NB4 (cell line): ENCODE data around the gene BCL2.

ENCODE experiments used
- POLR2A ChIP-seq: IDR thresholded peaks from 2 replicates; pipeline ENCODE4 v1.6.1; 2011; ENCODE audit warnings: mild to moderate bottlenecking; ENCODE audit not compliant: insufficient read length; ENCODE audit errors: extremely low read depth
- TF ChIP-seq, protein P1 (sequence below): IDR thresholded peaks from one replicate; pipeline ENCODE4 v1.5.1; 2012; ENCODE audit warnings: low read depth, low read length

DNA sequence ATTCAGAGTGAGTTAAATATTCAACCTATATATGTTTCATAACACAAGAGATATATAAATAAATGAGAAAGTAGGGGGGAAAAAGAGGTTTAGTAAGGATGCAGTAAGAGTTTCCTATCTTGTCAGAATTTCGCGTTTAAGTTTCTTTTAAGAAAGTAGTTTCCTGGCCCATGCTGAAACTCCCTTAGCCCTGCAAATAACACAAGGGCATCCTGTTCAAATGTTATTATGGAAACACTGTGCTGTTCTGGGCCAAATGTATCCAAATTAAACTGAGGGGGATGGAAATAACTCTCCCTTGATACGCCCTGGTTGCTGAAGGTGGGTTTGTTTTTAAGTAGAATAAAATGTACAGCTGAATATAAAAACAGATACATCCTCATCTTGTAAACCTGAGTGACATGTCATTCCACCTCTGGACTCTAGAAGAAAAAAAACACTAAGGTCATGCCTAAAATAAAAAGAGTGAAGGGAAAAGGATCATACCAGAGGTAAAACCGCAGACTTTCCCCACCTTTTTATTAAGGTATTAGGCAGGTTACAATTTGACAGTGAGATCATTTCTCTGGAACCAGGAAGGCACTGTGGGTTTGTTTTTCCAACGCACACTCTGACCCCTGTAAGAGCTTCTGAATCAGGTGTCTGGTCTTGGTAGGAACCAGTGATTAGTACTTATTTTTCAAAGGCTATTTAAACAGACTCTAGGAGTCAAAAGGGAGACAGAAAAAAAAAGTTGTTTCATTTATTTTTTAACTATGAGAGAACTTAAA lies 16.7 kb downstream of the BCL2 start:
- TF ChIP-seq, protein P1, sequence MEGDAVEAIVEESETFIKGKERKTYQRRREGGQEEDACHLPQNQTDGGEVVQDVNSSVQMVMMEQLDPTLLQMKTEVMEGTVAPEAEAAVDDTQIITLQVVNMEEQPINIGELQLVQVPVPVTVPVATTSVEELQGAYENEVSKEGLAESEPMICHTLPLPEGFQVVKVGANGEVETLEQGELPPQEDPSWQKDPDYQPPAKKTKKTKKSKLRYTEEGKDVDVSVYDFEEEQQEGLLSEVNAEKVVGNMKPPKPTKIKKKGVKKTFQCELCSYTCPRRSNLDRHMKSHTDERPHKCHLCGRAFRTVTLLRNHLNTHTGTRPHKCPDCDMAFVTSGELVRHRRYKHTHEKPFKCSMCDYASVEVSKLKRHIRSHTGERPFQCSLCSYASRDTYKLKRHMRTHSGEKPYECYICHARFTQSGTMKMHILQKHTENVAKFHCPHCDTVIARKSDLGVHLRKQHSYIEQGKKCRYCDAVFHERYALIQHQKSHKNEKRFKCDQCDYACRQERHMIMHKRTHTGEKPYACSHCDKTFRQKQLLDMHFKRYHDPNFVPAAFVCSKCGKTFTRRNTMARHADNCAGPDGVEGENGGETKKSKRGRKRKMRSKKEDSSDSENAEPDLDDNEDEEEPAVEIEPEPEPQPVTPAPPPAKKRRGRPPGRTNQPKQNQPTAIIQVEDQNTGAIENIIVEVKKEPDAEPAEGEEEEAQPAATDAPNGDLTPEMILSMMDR = no peak
- TF ChIP-seq POLR2A = no peak
